Measurements from ENCODE around the gene HEPACAM.

DNA sequence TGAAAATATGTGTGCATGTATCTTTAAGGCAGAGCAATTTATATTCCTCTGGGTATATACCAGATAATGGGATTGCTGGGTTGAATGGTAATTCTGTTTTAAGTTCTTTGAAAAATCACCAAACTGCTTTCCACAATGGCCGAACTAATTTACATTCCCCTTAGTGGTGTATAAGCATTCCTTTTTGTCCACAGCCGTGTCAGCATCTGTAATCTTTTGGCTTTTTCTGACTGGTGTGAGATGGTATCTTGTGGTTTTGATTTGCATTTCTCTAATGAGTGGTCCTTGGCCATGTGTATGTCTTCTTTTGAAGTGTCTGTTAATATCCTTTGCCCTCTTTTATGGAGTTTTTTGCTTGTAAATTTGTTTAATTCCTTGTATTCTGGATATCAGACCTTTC lies 42.5 kb upstream of the HEPACAM start:
- TF ChIP-seq POLR2AphosphoS5 (IDR thresholded peaks at IDR 0.05; ENCODE audit: low read depth, low read length) (no peak), POLR2A (IDR thresholded peaks at IDR 0.05; ENCODE audit: low read depth, low read length) (no peak)

All from GM12891 (cell line).